Measurements from ENCODE around the gene LPP.

GRCh38 chr3:188662214-188662613, 508.3 kb downstream of the LPP start:
- TF ChIP-seq, protein P1, sequence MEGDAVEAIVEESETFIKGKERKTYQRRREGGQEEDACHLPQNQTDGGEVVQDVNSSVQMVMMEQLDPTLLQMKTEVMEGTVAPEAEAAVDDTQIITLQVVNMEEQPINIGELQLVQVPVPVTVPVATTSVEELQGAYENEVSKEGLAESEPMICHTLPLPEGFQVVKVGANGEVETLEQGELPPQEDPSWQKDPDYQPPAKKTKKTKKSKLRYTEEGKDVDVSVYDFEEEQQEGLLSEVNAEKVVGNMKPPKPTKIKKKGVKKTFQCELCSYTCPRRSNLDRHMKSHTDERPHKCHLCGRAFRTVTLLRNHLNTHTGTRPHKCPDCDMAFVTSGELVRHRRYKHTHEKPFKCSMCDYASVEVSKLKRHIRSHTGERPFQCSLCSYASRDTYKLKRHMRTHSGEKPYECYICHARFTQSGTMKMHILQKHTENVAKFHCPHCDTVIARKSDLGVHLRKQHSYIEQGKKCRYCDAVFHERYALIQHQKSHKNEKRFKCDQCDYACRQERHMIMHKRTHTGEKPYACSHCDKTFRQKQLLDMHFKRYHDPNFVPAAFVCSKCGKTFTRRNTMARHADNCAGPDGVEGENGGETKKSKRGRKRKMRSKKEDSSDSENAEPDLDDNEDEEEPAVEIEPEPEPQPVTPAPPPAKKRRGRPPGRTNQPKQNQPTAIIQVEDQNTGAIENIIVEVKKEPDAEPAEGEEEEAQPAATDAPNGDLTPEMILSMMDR (IDR thresholded peaks at IDR 0.05 in 4 of 5, conservative IDR thresholded peaks at IDR 0.05 in 1 of 5): no peak
- TF ChIP-seq POLR2A (IDR thresholded peaks at IDR 0.05): no peak

Measured in gastrocnemius medialis (tissue), 4 donors.